Brain pericyte (primary cell): Measurements from ENCODE around the gene LITAFD.
"Not testable (repeated sequence)": the region's sequence is repeated elsewhere in the genome, so short reads cannot be mapped to it uniquely, and the experiment has no call there.

ENCODE experiments used
- DNase-seq: peaks from one replicate; pipeline ENCODE4 v3.0.0-alpha.2; 2012; ENCODE audit warnings: low read depth, low spot score

LITAFD gene

GRCh38 chr16:8894736-8895334 lies 12.7 kb downstream of the LITAFD start:
- no peak for DNase-seq

DNA sequence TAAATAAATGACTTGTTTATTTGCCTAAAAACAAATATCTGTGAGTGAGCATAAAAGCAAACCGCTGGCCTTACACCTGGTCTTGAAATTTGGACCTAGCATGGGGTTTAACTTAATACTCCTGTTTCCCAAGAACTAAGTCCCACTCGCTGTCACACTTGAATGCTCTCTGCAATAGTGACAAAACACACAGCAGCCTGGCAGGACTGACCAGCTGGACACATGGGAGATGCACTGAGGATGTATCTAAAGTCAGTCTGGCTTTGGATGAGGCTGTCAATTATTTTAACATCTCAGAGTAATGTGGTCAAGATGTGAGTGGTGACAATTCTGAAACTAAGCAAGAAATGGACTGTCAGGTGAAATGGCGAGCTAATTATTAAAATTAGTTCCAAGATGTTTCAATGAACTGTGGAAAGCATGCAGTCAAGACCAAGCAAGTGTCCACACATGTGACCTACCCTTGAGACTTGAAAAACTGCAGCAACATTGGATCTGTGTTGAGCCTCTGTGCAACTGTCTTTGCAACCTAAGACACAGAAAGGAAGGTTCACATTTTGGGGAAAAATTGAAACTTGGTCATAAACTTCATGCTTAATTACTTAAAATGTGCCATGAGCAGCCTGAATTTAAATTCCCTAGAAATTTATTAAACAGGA lies 16.6 kb downstream of the LITAFD start:
- DNase-seq, result no peak

DNA sequence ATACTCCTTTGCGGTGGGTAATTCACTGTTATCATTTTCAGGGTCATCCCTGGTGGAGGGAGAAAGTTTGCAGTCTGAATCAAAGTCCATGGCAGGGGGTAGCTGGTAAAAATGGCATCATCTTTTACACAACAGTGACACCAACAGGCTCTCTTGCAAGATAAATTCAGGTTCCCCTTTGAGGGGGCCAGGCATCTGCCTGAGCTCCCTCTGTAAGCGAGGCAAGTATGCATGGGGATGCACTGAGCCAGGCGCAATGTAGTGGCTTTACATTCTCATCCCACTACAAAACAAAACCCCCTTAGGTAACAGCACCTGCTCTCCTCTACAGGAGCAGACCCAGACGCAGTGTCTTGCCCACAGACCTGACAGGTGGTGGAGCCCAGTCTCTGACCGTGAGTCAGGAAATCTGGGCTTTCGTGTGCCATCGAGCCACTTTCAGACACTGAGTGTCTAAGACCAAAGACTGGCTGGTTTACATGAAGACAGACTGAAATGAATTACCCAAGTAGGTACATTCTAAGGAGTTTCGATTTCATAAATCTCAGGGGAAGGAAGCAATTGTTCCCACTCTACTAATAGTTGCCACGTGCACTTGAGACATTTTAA lies 17.7 kb downstream of the LITAFD start:
- no peak for DNase-seq

- DNase-seq, result no peak
These were observed 18.2 kb downstream of the LITAFD start for GRCh38 chr16:8900343-8900742.

GRCh38 chr16:8901320-8901861 lies 19.2 kb downstream of the LITAFD start:
- no peak for DNase-seq

GRCh38 chr16:8903004-8903403 lies 20.9 kb downstream of the LITAFD start:
- no peak for DNase-seq

- no peak for DNase-seq
These were observed 21.9 kb downstream of the LITAFD start for GRCh38 chr16:8904018-8904430.

DNA sequence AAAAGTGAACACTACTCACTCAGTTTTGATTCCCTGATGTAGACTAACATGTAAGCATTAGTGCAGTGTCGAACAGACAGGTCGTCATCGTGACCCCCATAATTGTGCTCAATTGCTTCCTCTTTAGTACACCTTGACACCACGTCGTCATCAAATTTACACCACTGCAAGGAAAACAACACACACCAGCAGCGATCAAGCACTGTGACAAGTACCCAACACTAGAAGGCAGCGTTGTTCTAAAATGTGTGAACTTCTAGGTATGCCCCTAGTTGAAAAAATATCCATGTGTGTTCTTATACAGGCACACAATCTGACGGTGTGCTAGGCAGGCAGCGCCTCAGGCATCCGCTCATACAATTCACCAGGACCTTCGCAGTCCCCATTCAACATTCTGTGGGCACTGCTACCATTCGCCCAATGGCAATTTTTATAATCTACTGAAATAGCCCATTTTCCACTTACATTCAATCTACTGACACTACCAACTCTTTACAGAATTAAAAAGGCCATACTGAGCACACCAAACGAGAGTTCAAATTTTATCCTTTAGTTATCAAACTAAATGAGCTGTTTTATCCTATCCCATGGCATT lies 23.1 kb downstream of the LITAFD start:
- DNase-seq, result no peak

DNA sequence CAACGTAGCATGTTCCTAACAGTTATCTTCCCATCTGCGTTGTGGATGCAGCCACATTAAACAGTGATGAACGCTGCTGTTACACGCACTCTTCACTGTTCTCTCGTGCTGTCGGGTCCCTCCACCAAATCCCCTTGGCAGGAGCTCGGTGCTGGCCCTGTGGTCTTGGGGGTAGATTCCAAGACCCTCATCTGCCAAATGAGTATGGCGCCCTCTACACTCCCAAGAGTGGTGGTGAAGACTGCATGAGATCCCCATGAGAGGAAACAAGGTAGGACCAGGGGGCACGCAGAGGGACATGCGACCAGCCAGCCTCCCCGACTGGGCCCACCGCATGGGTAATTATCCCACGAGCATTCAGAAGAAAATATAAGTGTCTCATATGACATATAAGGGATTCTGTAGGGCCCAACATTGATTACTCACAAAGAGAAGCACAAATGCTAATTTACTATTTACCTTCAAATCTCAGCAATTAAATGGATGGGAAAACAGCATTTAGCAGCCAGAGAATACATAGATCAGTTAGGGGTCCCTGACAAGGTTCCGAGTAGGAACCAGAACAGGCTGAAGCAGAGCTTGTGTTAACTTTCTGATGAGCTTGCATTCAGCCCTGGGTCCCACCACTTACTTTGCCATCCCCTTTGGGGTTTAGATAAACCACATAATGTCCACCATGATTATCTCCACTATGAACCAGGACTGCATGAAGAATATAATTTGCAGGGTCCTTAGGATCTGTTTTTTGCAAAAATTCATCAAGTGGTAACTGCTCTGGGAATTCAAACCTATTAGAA lies 23.8 kb downstream of the LITAFD start:
- DNase-seq, result no peak

- no peak for DNase-seq
These were observed 24.9 kb downstream of the LITAFD start for GRCh38 chr16:8907096-8907495.

DNA sequence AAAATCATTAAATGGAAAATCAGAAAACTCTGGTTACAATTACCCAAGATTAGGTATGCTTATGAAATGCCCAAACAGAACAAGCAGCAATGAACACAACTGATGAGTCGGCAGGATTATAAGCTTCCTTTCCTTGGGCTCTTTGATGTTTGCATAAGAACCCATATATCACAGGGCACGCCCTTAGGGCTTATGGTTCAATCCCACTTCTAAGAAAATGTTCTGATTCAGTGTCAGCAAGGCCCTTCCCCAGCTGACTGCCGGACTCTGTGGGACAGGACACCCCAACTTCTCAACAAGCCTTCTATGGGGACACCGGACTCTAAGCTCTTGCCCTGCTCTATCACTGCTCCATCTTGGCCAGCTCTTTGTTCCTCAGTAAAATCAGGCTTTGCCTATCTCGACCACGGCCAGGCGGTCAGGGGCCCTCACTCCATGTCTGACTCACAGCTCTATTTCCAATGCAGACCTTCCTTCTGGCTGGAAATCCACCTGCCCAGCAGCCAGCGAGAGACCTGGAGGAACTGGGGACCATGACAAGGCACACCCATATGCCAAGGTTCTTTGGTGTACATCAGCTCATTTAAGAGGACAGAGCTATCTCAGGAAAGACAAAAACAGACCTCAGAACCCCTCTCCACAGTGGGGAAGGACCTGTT lies 26.8 kb downstream of the LITAFD start:
- no peak for DNase-seq

DNA sequence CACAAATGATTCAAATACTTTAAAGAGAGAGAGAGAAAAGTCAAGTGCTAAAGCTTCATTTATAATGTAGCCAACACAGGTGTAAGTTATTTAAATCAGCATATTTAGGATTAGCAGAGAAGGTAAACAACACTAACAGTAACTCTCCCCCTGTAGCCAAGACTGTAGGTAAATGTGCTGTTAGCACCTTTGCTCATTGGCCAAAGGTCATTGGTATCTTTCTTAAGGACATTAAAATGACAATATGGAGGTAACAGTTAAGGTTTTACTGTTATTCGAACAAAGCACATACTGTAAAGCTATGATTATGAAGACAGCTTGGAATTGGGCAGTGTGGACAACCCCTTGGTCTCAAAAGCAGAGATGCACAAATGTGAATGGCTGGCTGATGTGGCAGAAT lies 28.7 kb downstream of the LITAFD start:
- DNase-seq, result no peak

- DNase-seq, result no peak
These were observed 30.6 kb downstream of the LITAFD start for GRCh38 chr16:8912793-8913192.

- DNase-seq, result no peak
These were observed 31.9 kb downstream of the LITAFD start for GRCh38 chr16:8914098-8914497.

DNA sequence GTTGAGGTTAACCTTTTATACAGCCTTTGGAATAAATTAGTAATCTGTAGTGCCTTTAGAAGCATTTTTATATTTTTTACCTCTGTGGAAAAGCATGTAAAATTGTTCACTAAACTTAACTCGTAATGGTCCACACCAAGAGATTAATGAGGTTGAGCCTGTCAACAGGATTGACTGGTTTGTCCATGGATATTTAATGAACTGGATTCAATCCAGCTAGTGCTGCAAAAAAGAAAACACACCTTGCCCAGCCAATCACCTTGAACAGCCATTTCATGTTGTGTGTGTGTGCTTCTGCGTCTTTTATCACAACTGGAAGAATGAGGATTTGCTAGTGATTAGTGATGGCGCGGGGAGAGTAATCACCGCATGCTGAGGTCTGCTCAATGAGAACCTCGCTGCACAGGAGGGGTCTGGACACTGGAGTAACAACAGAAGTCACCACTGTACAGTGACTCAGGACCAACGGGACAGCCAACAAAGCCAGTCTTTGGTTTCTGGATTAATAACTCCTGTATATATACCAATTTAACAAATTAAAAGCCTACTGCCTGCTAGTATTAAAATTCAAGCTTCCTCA lies 33.7 kb downstream of the LITAFD start:
- DNase-seq, result no peak

DNA sequence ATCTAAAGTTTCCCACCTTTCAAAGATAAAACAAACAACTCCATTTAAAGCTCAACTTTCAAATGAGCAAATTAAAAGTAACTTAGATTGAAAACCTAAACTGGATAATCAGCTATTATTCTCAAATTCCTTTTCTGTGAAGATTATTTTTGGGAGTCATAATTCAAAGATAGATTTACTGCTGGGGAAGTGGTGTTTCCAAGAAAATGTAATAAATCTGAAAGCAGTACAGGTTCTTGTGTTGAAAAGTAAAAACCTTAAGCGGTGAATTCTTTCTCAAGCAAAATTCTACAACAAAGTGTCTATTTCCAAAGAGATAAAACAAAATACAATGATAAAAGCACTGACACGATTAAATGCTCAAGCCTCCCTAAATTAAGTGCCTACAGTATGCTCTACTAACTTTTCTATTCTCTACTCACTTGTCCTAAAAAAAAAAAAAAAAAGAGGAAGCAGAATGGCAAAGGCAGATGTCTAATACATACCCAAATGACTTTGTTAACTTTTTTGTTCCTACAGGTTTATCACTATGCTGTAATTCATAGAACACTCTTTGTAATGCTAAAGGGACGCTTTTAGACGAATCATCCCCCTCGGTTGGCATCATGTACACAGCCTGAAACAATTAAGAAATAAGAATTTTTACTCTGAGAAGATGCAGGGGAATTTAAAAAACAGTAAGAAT lies 34.5 kb downstream of the LITAFD start:
- no peak for DNase-seq

- DNase-seq, result not testable (repeated sequence)
These were observed 35.2 kb downstream of the LITAFD start for GRCh38 chr16:8917336-8917735.

GRCh38 chr16:8919089-8919933 lies 37.2 kb downstream of the LITAFD start:
- no peak for DNase-seq

DNA sequence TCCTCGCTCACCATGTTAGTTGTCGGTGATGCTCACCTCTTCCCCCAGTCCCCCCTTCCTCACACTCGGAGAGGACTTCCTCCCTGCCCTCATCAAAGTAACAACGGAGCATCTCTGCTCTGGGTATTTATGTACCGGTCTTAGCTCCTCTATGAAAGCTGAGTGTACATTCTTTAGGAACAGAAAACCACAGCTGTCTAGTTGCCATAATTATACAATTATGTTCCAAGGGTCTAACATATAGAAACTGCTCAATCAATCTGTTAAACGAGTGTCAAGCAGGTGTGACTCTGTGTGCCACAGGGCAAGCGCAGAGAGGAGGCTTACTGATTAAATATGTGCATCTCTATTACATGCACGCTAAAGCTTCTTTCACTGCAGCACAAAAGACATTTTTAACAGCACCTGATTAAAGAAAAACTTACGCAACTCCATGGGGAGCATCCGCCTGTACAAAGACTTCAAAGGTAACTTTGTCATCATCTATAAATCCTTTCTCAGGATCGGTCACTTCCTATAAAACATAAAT lies 37.8 kb downstream of the LITAFD start:
- DNase-seq, result no peak
